Endothelial cell of umbilical vein (primary cell): ENCODE results near the gene DDAH2. TPM values are rescaled to one million over a fixed set of nuclear protein-coding genes. Genes with fewer than 3 reads are reported as not detected.

ENCODE experiments used
- BruUV-seq: library from RNA; stranded (reverse); fragments of 400-500 nt; replicated peaks from 2 replicates; lab custom pipeline; 2021; lab: Mats Ljungman, UMichigan
- CTCF ChIA-PET: fragments of 300-600, 350-600 bp; sonication (Branson Sonifier 250); formaldehyde crosslinking; loops from one replicate; lab custom pipeline; 2021; ENCODE audit warnings: antibody characterized with exemption, inconsistent platforms; lab: Charles Lee
- POLR2A ChIA-PET: fragments of 300-600, 350-600 bp; sonication (Branson Sonifier 250); formaldehyde crosslinking; loops from one replicate; lab custom pipeline; 2021; ENCODE audit warnings: antibody characterized with exemption, inconsistent platforms; lab: Charles Lee
- DNase-seq: peaks from one replicate; pipeline ENCODE4 v3.0.0-alpha.2; 2011; ENCODE audit warnings: low read depth, low spot score
- FAIRE-seq: peaks from 2 replicates; lab custom pipeline; 2011; peaks lifted over from hg19 to GRCh38; lab: Jason Lieb, UNC
- H2AFZ ChIP-seq: 2 replicates; pipeline ENCODE4 v1.6.0; 2012; ENCODE audit warnings: low read depth, low read length, control low read depth, inconsistent platforms
- H3K27ac ChIP-seq: 2 replicates; pipeline ENCODE4 v1.5.1; 2011; ENCODE audit warnings: low read depth, mild to moderate bottlenecking, control low read depth, low read length, moderate library complexity; ENCODE audit not compliant: insufficient read depth
- H3K27me3 ChIP-seq, 2 experiments: 2 replicates each; pipeline versions ENCODE4 v1.6.0 to v1.6.1; 2011; ENCODE audit warnings: low read length in 2 of 2, mixed read lengths in 1 of 2; ENCODE audit not compliant: control insufficient read depth in 2 of 2, insufficient read depth in 2 of 2
- H3K36me3 ChIP-seq, 2 experiments: 2 replicates in 1 of 2; 3 replicates in 1 of 2; pipeline ENCODE4 v1.5.1; 2011; ENCODE audit warnings: low read length in 2 of 2, mild to moderate bottlenecking in 1 of 2, moderate library complexity in 1 of 2; ENCODE audit not compliant: control insufficient read depth in 2 of 2, insufficient read depth in 2 of 2; ENCODE audit errors: extremely low read depth in 1 of 2
- H3K4me1 ChIP-seq: 3 replicates; pipeline ENCODE4 v1.5.1; 2011; ENCODE audit warnings: mild to moderate bottlenecking, low read length; ENCODE audit not compliant: control insufficient read depth, insufficient read depth; ENCODE audit errors: extremely low read depth
- H3K4me2 ChIP-seq: 2 replicates; pipeline ENCODE4 v1.6.1; 2011; ENCODE audit warnings: low read length, control low read depth, mixed read lengths; ENCODE audit not compliant: insufficient read depth
- H3K4me3 ChIP-seq, 3 experiments: fragments of 200-600 bp in 1 of 3; sonication (generic), shearing (Covaris generic) in 1 of 3; replicated peaks in 1 of 3; 2 replicates each; pipeline ENCODE4 v1.5.1; 2011 to 2016; ENCODE audit warnings: control low read depth in 3 of 3, low read length in 3 of 3, mild to moderate bottlenecking in 2 of 3, inconsistent platforms in 1 of 3, low read depth in 1 of 3, moderate library complexity in 1 of 3; ENCODE audit not compliant: insufficient read depth in 1 of 3
- H3K79me2 ChIP-seq: 2 replicates; pipeline ENCODE4 v1.6.0; 2012; ENCODE audit warnings: low read length, inconsistent platforms; ENCODE audit not compliant: control insufficient read depth, insufficient read depth
- H3K9ac ChIP-seq: replicated peaks from 2 replicates; pipeline ENCODE3; 2011; ENCODE audit warnings: low read length, control low read depth; ENCODE audit not compliant: insufficient read depth; ENCODE audit errors: extremely low read depth
- H3K9me1 ChIP-seq: replicated peaks from 3 replicates; pipeline ENCODE4 v1.6.0; 2011; ENCODE audit warnings: mild to moderate bottlenecking, low read length; ENCODE audit not compliant: control insufficient read depth, insufficient read depth; ENCODE audit errors: extremely low read depth
- H3K9me3 ChIP-seq: replicated peaks from 2 replicates; pipeline ENCODE4 v1.5.1; 2012; ENCODE audit warnings: low read length, inconsistent platforms; ENCODE audit not compliant: control insufficient read depth, insufficient read depth
- H4K20me1 ChIP-seq: replicated peaks from 2 replicates; pipeline ENCODE3; 2011; ENCODE audit warnings: mild to moderate bottlenecking, low read length; ENCODE audit not compliant: control insufficient read depth, insufficient read depth; ENCODE audit errors: extremely low read depth
- EZH2 ChIP-seq: IDR thresholded peaks from 2 replicates; pipeline ENCODE4 v1.6.1; 2012; ENCODE audit warnings: borderline replicate concordance, low read depth, mild to moderate bottlenecking, moderate library complexity, low read length, inconsistent platforms; ENCODE audit not compliant: severe bottlenecking
- FOS ChIP-seq: IDR thresholded peaks from 2 replicates; pipeline ENCODE4 v1.6.1; 2011; ENCODE audit warnings: mild to moderate bottlenecking, low read length, moderate library complexity, borderline replicate concordance; ENCODE audit not compliant: insufficient read depth
- GATA2 ChIP-seq: IDR thresholded peaks from 2 replicates; pipeline ENCODE4 v1.7.0; 2011; ENCODE audit warnings: low read depth, mild to moderate bottlenecking, moderate library complexity, mixed read lengths, low read length; ENCODE audit not compliant: insufficient read length, insufficient read depth
- JUN ChIP-seq: IDR thresholded peaks from 2 replicates; pipeline ENCODE4 v1.6.1; 2011; ENCODE audit warnings: borderline replicate concordance, low read depth; ENCODE audit not compliant: insufficient read length, insufficient read depth
- MAX ChIP-seq: IDR thresholded peaks from 2 replicates; pipeline ENCODE4 v1.6.1; 2011; ENCODE audit not compliant: insufficient read depth, insufficient read length
- MYC ChIP-seq: IDR thresholded peaks from one replicate; pipeline ENCODE4 v1.6.1; 2011; ENCODE audit warnings: mild to moderate bottlenecking, low read depth, low read length
- POLR2A ChIP-seq: IDR thresholded peaks from 2 replicates; pipeline ENCODE4 v1.6.1; 2012; ENCODE audit warnings: low read depth, mild to moderate bottlenecking, control low read depth, low read length
- POLR2AphosphoS5 ChIP-seq: IDR thresholded peaks from 2 replicates; pipeline ENCODE4 v1.6.1; 2012; ENCODE audit warnings: low read depth, mild to moderate bottlenecking, control low read depth, low read length, moderate library complexity; ENCODE audit not compliant: insufficient read depth
- dilution Hi-C: fragments of 300-500 bp; cut with MboI; formaldehyde crosslinking; loops from one replicate; pipeline ENCODE4 v1.15.0; 2019; ENCODE audit warnings: low sequenced_read_pairs; ENCODE audit not compliant: extremely low pct_ligation_motif_present
- intact Hi-C: fragments of 100-400 bp; cut with micrococcal nuclease; formaldehyde crosslinking; loops from one replicate; pipeline ENCODE4 v1.10.0; 2022
- polyA plus RNA-seq, 4 experiments: library from polyadenylated mRNA; depleted of rRNA in 3 of 4; stranded (reverse) in 3 of 4; unstranded in 1 of 4; fragments of >200 nt; gene quantifications; 2 replicates each; pipeline versions ENCODE4 v1.2.1 to v1.2.3, GENCODE V29; 2011 to 2012; ENCODE audit warnings: missing spikeins in 1 of 4
- total RNA-seq: library from RNA; stranded (reverse); gene quantifications from 2 replicates; pipeline ENCODE4 v1.2.3, GENCODE V29; 2021
- TF ChIP-seq, protein P1 (sequence below), 2 donors: IDR thresholded peaks; 1 replicate in 1 of 2; 2 replicates in 1 of 2; pipeline ENCODE4 v1.5.1; 2011; ENCODE audit warnings: low read length in 2 of 2, mild to moderate bottlenecking in 2 of 2, moderate library complexity in 2 of 2, control low read depth in 1 of 2, inconsistent platforms in 1 of 2, low read depth in 1 of 2; ENCODE audit not compliant: insufficient read depth in 1 of 2; ENCODE audit errors: extremely low read depth in 1 of 2

DDAH2 gene
- total and polyA plus RNA-seq, 2 donors (not counting 3 experiments of a cell fraction or from before 2014, with no cell fraction given) = 109 to 176 TPM

DNA sequence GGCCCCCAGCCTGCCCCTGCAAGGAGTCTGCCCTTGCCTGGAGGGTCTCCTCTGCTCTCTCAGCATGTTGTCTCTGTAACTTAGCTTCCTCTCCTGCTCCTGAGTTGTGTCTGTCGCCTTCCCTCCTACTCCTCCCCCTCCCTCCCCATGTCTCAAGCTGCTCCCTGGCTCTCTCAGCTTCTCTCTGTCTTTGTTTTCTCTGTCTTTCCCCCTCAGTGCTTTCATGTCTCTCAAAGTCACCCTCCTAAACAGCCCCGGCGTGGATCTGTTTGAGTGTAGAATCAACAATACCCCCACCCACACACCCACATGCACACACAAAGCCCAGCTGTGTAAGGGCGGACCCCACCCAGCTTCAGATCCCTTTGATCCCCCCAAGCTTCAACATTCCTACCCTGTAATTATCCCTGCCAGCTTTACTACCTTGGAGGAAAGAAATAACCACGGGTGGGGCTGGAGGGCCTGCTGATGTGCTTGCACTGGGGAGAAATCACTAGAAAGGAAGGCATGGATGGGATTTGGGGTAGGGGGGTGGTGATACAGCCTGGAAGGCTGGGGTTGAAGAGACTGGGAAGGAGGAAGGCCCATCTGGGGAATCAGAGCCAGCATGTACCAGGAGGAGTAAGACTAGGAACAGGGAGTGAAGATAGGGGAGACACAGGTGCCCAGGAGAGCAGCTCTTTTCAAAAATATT, 15.0 kb downstream of the DDAH2 start:
- peaks cover 8% of the 10 kb centered on the region for H3K4me1 ChIP-seq
- POLR2A ChIA-PET = interaction anchor here (0.7 to 2.0 kb wide), 2 partner anchors 10 to 11 kb away, joined by 3 to 10 read pairs; partner anchors contain the start of gene ABHD16A
- no peak overlapping the region for H3K4me3 ChIP-seq
- H3K9ac ChIP-seq = no peak overlapping the region
- DNase-seq (no peak), FAIRE-seq (no peak)
- H3K9me3 ChIP-seq = no peaks in the 10 kb centered on the region
- no peaks in the 10 kb centered on the region for H3K27me3 ChIP-seq
- no peaks in the 10 kb centered on the region for H3K9me1 ChIP-seq
- BruUV-seq = no TSS peak
- H2AFZ ChIP-seq = no peak overlapping the region
- CTCF ChIA-PET = interaction anchor here (1.3 to 3.0 kb wide), 6 partner anchors 9 to 116 kb away, joined by 3 to 9 read pairs (median 5); partner anchors contain the start of genes ABHD16A and MPIG6B
- TF ChIP-seq MAX (no peak), POLR2A (no peak), MYC (no peak), FOS (no peak), JUN (no peak), GATA2 (no peak), EZH2 (no peak), POLR2AphosphoS5 (no peak)
- TF ChIP-seq, protein P1, sequence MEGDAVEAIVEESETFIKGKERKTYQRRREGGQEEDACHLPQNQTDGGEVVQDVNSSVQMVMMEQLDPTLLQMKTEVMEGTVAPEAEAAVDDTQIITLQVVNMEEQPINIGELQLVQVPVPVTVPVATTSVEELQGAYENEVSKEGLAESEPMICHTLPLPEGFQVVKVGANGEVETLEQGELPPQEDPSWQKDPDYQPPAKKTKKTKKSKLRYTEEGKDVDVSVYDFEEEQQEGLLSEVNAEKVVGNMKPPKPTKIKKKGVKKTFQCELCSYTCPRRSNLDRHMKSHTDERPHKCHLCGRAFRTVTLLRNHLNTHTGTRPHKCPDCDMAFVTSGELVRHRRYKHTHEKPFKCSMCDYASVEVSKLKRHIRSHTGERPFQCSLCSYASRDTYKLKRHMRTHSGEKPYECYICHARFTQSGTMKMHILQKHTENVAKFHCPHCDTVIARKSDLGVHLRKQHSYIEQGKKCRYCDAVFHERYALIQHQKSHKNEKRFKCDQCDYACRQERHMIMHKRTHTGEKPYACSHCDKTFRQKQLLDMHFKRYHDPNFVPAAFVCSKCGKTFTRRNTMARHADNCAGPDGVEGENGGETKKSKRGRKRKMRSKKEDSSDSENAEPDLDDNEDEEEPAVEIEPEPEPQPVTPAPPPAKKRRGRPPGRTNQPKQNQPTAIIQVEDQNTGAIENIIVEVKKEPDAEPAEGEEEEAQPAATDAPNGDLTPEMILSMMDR (IDR thresholded peaks at IDR 0.05; ENCODE audit: extremely low read depth in 1 of 2, insufficient read depth in 1 of 2, low read depth in 1 of 2, low read length in 2 of 2) = no peak
- intact Hi-C loops (no loop called here), dilution Hi-C loops (no loop called here)
- no peak overlapping the region for H3K4me2 ChIP-seq
- H3K79me2 ChIP-seq = no peaks in the 10 kb centered on the region
- H3K36me3 ChIP-seq = no peaks in the 10 kb centered on the region
- no peaks in the 10 kb centered on the region for H4K20me1 ChIP-seq
- H3K27ac ChIP-seq = no peak overlapping the region
